Keratinocyte (primary cell): ENCODE data around the gene TFAP2E.

ENCODE experiments used
- CTCF ChIP-seq, 3 experiments: IDR thresholded peaks in 1 of 3; conservative IDR thresholded peaks in 1 of 3; optimal IDR thresholded peaks in 1 of 3; 2 replicates in 2 of 3; 3 replicates in 1 of 3; pipeline versions ENCODE3 to v1.5.1; 2011; ENCODE audit warnings: low read length in 3 of 3, mild to moderate bottlenecking in 3 of 3, moderate library complexity in 2 of 3, control low read depth in 1 of 3, inconsistent platforms in 1 of 3; ENCODE audit not compliant: insufficient read depth in 2 of 3; ENCODE audit errors: extremely low read depth in 1 of 3
- EZH2 ChIP-seq: IDR thresholded peaks from one replicate; pipeline ENCODE4 v1.6.1; 2012; ENCODE audit warnings: inconsistent platforms, mild to moderate bottlenecking, low read length, moderate library complexity

GRCh38 chr1:35559317-35559944 lies 13.7 kb upstream of the TFAP2E start:
- no peak for TF ChIP-seq EZH2
- no peak for TF ChIP-seq CTCF (optimal IDR thresholded peaks at IDR 0.05 in 1 of 3, IDR thresholded peaks at IDR 0.05 in 1 of 3, conservative IDR thresholded peaks at IDR 0.05 in 1 of 3; ENCODE audit: extremely low read depth in 1 of 3, insufficient read depth in 2 of 3, low read length in 3 of 3)
